Kidney tubule cell (primary cell): ENCODE data around the gene WDSUB1.

Experiments
- DNase-seq: peaks from one replicate; pipeline ENCODE4 v3.0.0-alpha.2; 2018; ENCODE audit warnings: low spot score

WDSUB1 gene

GRCh38 chr2:159285929-159286708 is at the start of gene WDSUB1:
TSS of gene WDSUB1 (minus strand) at chr2:159286703. CDS start at chr2:159283069, 3,634 bp downstream.
- peak; percentile 70 for DNase-seq

DNA sequence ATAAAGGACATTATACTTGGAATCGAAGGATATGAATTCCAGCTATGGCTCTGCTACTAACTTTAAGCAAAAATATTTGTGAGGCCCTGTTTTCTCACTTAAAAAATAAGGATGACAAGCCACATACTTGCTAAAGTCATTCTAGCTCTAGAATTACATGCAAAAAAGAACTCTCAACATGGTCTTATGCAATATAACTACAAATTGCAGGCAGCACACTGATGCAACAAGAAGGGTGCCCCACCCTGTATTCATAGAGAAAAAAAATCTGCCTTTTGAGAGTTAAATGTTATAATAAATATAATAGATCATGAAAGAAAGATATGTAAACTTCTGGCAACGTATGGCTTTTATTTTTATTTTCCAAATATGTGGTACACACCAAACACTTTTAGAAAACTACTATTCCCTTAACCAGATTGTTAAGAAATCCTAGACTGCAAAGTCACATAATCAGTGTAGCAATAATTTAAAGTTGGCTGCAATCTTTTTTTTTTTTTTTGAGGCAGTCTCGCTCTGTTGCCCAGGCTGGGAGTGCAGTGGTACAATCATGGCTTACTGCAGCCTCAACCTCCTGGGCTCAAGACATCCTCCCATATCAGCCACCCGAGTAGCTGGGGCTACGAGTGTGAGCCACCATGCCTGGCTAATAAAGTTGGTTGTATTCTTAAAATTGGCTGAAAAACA is 40.2 kb upstream of the WDSUB1 start:
- DNase-seq: no peak

- DNase-seq: no peak
These were observed 35.9 kb upstream of the WDSUB1 start for GRCh38 chr2:159322419-159322818.

DNA sequence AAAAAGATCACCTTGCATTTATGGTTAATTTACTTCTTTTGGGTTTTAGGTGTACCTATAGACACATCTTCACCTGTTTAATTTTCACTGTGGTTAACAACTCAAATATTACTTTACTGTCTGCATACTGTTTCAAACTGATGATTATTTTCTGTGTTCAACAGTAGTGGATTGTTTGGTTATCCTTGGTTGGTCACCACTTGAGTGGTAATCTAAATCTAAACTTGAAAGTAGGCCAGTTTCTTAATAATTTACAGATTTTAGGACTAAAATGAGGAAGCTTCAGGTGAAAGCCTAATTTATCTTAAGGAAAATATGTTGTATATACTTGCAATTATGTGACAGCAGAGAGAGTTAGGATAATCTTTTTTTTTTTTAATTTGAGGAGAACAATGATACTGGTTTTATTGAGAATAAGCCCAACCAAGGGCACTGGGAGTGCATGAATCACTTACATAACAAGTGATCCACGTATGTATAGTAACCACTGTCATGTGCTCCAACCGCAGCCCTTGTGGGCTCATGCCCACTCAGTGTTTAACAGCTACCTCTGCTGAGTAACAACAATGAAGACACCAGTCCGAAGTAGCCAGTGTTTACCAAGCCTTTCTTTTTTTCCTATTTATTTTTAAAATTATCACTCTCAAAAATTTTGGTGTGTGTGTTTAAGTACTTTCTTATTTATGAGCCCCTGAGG is 31.0 kb upstream of the WDSUB1 start:
- peak; percentile 42 for DNase-seq

GRCh38 chr2:159307942-159308341 is 21.4 kb upstream of the WDSUB1 start:
- DNase-seq: no peak

DNA sequence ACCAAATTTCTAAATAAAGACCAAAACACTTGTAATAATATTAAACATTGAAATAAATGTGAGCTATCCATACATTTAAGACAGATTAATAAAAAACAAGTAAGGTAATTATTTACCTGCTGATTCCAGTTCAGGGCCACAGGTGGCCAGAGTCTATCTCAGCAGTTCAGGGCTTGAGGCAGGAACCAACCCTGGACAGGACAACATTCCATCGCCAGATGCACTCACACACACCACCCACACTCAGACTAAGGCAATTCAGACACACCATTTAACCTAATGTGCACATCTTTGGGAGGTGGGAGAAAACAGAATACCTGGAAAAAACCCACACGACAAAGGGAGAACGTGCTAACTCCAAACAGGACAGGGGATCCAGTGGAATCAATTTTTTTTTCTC is 14.1 kb upstream of the WDSUB1 start:
- DNase-seq: no peak

DNA sequence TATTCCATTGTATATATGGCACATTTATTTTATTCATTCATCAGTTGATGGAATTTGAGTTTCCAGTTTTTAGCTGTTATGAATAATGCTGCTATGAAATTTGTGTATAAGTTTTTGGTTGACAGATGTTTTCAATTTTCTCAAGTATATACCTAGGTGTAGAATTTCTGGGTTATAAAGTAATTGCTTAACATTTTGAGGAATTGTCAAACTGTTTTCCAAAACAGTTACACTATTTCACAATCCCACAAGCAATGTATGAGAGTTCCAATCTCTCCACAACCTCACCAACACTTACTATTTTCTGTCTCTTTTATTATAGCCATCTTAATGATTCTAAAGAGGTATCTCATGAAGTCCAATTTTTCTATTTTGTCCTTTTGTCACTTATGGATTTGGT is 12.5 kb upstream of the WDSUB1 start:
- no peak for DNase-seq

DNA sequence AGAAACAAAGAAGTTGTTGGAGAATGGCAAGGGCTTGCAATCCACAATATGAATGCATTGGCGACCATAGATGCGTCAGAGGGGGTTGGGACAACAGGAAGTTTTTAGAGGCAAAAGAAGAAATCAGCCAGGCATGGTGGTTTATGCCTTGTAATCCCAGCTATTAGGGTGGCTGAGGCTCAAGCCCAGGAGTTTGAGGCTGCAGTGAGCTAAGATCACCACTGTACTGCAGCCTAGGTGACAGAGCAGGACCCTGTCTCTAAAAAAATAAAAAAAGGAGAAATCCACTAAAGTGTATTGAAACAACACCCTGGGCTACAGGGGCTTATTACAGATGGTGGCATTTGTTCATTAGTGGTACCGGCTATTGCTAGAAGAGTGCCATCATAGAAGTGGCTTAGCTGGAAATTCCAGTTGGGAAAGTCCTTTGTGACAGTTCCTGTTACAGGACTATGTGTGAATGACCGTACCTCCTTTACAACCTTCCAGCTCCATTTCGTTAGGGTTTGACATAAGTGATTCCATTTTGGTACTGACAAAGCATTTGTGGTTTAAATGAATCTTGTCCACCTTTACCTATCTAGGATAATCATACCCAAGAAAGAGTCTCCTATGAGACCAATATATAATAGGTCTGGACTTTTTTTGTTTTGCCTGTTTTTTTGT is 10.7 kb upstream of the WDSUB1 start:
- no peak for DNase-seq

DNA sequence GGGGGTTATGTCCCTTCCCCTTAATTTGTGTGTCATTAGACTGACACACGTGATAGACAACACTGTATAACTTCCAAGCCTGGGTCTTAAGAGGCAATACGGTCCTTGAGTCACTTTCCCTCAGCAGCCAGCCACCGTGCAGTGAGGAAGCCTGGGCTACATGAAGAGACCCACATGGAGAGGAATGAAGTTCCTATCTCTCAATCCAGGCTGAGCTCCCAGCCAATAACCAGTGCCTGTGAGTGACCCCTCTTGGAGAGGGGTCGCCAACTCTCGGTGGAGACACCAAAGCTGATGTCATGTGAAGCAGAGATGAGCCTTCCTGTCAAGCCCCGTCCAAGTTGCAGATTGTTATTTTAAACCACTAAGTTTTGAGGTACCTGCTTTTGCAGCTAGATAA is 5.7 kb upstream of the WDSUB1 start:
- no peak for DNase-seq

DNA sequence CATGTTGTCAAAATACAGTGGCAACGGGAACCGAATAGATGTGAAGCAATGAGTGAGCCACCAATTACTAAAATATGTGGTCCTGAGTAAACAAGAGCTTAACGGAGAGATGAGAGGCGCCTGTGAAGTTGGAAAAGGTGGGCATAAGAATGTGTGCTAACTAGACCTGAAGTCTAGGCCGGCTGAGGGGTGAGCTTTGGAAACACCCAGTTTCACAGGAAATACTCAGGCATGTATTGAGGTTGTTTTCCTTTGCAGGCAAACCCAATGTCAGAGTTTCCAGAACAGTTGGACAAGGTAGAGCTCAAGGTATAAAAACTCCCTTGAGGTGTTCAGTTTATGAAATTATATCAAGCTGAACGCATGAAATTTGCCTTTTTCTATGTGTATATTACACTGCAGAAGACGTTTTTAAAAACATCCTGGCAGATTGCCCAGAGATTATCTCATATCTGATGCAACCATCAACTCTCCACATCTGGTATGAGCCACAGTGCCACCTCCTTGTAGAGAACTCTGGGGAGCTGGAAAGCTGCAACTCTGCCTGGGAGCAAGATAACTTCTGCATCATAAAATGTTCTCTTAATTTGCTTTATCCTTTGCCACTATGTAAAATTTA is 3.9 kb upstream of the WDSUB1 start:
- peak; percentile 66 for DNase-seq

DNA sequence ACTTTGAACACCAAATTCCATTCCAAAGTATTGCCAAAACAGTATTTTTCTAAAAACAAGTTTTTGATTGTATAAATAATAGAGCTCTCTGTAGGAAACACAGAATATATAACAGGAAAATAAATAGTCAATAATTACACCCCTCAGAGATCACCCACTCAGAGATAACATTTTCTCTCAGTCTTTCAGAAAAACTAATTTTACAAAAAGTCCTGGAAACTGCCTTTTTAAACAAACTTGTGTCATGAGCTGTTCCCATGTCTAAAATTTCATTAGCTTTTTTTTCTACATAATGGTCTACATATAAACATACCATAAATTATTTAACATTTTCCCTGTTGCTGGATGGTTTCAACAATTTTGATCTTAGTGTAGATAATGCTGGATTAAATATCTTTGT is 1.2 kb upstream of the WDSUB1 start:
- DNase-seq: no peak

- peak; percentile 96 for DNase-seq
These were observed 372 bp upstream of the WDSUB1 start for GRCh38 chr2:159286709-159287441.

DNA sequence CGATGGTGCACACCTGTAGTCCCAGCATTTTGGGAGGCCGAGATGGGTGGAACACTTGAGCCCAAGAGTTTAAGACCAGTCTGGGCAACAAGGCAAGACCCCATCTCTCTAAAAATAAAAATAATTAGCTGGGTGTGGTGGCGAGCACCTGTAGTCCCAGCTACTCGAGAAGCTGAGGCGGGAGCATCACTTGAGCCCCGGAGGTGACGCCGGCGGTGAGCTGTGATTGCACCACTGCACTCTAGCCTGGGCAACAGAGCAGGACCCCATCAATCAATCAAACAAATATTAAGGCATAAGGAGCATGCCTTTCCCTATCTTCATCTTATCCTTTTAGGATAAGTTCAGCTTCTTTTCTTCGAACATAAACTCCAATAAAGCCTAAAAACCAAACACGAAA is 1.1 kb downstream of the WDSUB1 start:
- DNase-seq: no peak

- no peak for DNase-seq
These were observed 3.0 kb downstream of the WDSUB1 start for GRCh38 chr2:159283529-159283928.

GRCh38 chr2:159281002-159281401 is 5.5 kb downstream of the WDSUB1 start:
- no peak for DNase-seq

DNA sequence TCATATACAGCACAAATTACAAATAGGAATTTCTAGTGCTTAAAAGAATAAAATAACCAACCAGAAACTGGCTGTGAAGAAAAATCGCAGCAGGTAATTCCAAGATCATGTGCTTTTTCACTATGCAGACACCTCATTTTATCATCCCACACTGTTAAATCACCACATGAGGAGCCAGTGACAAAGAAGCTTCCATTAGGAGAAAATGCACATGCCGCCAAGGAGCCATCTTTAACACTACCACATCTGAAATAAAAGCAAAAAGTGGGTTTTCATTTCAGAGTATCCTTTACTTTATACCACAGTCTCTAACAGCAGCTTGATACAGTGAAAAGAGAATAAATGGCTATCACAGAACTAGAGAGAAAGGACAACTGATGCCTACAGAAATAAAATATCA is 6.8 kb downstream of the WDSUB1 start:
- no peak for DNase-seq

- DNase-seq: no peak
These were observed 11.4 kb downstream of the WDSUB1 start for GRCh38 chr2:159275111-159275510.

DNA sequence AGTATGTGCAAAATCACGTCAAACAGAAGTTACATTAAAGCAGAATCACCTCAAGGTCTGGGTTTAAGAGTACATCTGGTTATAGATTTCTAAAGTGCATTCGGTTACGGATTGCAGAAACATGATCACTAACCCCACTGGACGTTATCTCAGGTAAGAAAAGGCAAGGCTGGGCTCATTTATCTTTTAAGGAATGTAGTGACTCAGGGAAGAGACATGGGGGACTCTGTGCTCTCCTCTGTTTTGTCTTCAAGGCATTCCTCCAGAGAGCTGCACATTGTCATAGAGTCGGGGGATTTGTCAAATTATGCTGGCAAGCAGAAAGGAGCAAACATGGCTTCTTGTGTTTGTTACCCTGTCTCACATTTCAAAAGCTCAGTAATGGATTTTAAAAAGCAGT is 14.3 kb downstream of the WDSUB1 start:
- DNase-seq: no peak

- DNase-seq: no peak
These were observed 15.6 kb downstream of the WDSUB1 start for GRCh38 chr2:159270744-159271379.

GRCh38 chr2:159267921-159268320 is 18.6 kb downstream of the WDSUB1 start:
- DNase-seq: no peak

- DNase-seq: no peak
These were observed 19.9 kb downstream of the WDSUB1 start for GRCh38 chr2:159266554-159266953.
